Sigmoid colon (tissue), 7 donors: Measurements from ENCODE around the gene SEC24D. TPM values are rescaled to one million over a fixed set of nuclear protein-coding genes. Genes with fewer than 3 reads are reported as not detected.
A peak's percentile ranks its signal among the peaks of the same experiment; 100 is the strongest.

Source experiments
- DNase-seq: peaks from one replicate; pipeline ENCODE4 v3.0.0-alpha.2; 2019
- H3K27ac ChIP-seq, 4 donors: fragments of 200-600 bp; sonication (generic); one replicate each; pipeline ENCODE4 v1.5.1; 2016 to 2019; ENCODE audit warnings: mild to moderate bottlenecking in 1 of 4
- H3K27me3 ChIP-seq, 3 donors: fragments of 200-600 bp; sonication (generic); one replicate each; pipeline ENCODE4 v1.5.1; 2019; ENCODE audit warnings: mild to moderate bottlenecking in 1 of 3
- H3K36me3 ChIP-seq, 4 donors: fragments of 200-600 bp; sonication (generic); one replicate each; pipeline ENCODE4 v1.5.1; 2016 to 2019
- H3K4me1 ChIP-seq, 4 donors: fragments of 200-600 bp; sonication (generic); one replicate each; pipeline ENCODE4 v1.5.1; 2017 to 2019
- H3K4me3 ChIP-seq, 4 donors: fragments of 200-600 bp; sonication (generic); one replicate each; pipeline ENCODE4 v1.5.1; 2017 to 2019; ENCODE audit warnings: mild to moderate bottlenecking in 2 of 4, moderate library complexity in 1 of 4
- H3K9me3 ChIP-seq, 4 donors: fragments of 200-600 bp in 3 of 4; sonication (generic) in 3 of 4; one replicate each; pipeline versions ENCODE4 v1.5.1 to v1.6.1; 2013 to 2019
- EP300 ChIP-seq, 4 donors: sonication (generic); formaldehyde crosslinking; IDR thresholded peaks; one replicate each; pipeline ENCODE4 v1.6.1; 2017; ENCODE audit warnings: antibody characterized with exemption in 4 of 4
- POLR2A ChIP-seq, 2 donors: fragments of 450-650 bp; IDR thresholded peaks; one replicate each; pipeline ENCODE4 v1.6.1; 2016; ENCODE audit warnings: antibody characterized with exemption in 2 of 2, mild to moderate bottlenecking in 2 of 2, moderate library complexity in 2 of 2
- POLR2AphosphoS5 ChIP-seq, 4 donors: sonication (generic); formaldehyde crosslinking; IDR thresholded peaks; one replicate each; pipeline ENCODE4 v1.6.1; 2017; ENCODE audit warnings: antibody characterized with exemption in 4 of 4
- WGBS, 2 donors: extraction: QIAGEN DNeasy Blood & Tissue Kit; methylation state at CpG; one replicate each; pipeline ENCODE4 v1.1.7; 2013; 5-methylcytosine and 5-hydroxymethylcytosine counted together
- intact Hi-C: fragments of 100-400 bp; cut with DNase I; formaldehyde crosslinking; loops from one replicate; pipeline ENCODE4 v1.15.1; 2023
- polyA plus RNA-seq, 3 donors: library from polyadenylated mRNA; stranded (reverse); fragments of 200-250 nt; gene quantifications; one replicate each; pipeline ENCODE4 v1.2.3, GENCODE V29; 2013
- total RNA-seq, 4 donors: library from RNA; depleted of rRNA; stranded (reverse); fragments of >200 nt; gene quantifications; one replicate each; pipeline ENCODE4 v1.1.0, GENCODE V29; 2016
- TF ChIP-seq, protein P1 (sequence below), 4 experiments: fragments of 450-650 bp in 3 of 4; fragments of 200-600 bp in 1 of 4; IDR thresholded peaks; one replicate each; pipeline ENCODE4 v1.5.1; 2016 to 2019; ENCODE audit warnings: antibody characterized with exemption in 4 of 4, mild to moderate bottlenecking in 3 of 4, moderate library complexity in 2 of 4
- donor health status: healthy with polysubstance abuse.
- donor health status: Bipolar disorder and iron deficiency.
- donor health status: healthy.

Gene SEC24D
- total and polyA plus RNA-seq, 7 donors: 18.6 to 42.4 (median 27.6) TPM

- Histone ChIP-seq H3K4me1 (peaks cover 0 to 18% (median 16%) of the 10 kb centered on the region in 4 donors), H3K4me3 (no peak overlapping the region), H3K9me3 (no peaks in the 10 kb centered on the region), H3K27me3 (no peaks in the 10 kb centered on the region), H3K27ac (no peak overlapping the region), H3K36me3 (peaks cover 0 to 7% (median 3%) of the 10 kb centered on the region in 4 donors)
- WGBS, 2 donors: 13 to 24% methylated on average over 2 of the region's 2 CpGs
- no peak for DNase-seq
- TF ChIP-seq POLR2A (IDR thresholded peaks at IDR 0.05) (no peak), POLR2AphosphoS5 (IDR thresholded peaks at IDR 0.05) (no peak), EP300 (IDR thresholded peaks at IDR 0.05) (no peak)
- TF ChIP-seq, protein P1, sequence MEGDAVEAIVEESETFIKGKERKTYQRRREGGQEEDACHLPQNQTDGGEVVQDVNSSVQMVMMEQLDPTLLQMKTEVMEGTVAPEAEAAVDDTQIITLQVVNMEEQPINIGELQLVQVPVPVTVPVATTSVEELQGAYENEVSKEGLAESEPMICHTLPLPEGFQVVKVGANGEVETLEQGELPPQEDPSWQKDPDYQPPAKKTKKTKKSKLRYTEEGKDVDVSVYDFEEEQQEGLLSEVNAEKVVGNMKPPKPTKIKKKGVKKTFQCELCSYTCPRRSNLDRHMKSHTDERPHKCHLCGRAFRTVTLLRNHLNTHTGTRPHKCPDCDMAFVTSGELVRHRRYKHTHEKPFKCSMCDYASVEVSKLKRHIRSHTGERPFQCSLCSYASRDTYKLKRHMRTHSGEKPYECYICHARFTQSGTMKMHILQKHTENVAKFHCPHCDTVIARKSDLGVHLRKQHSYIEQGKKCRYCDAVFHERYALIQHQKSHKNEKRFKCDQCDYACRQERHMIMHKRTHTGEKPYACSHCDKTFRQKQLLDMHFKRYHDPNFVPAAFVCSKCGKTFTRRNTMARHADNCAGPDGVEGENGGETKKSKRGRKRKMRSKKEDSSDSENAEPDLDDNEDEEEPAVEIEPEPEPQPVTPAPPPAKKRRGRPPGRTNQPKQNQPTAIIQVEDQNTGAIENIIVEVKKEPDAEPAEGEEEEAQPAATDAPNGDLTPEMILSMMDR (IDR thresholded peaks at IDR 0.05): no peak
- intact Hi-C loops: no loop called here
Observed at GRCh38 chr4:118683513-118683912, 152.4 kb downstream of the SEC24D start.

DNA sequence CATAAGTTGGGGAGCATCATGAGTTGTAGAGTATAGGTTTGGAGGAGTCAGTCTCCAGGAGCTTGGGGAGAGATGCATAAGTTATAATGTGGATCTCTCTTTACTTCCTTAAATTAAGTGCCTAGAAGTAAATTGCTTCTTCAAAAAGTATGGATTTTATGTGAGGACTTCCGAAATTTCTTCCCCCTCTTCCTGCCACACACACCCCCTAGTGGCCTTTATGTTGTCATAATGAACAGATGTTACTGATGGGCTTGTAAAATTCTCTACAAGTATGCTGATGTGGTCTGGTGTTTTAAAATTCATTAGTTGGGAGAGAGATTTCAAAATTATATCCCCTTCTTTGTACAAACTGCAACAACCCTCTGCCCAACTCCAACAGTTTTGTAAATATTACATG is 153.0 kb downstream of the SEC24D start:
- TF ChIP-seq EP300 (IDR thresholded peaks at IDR 0.05): no peak
- TF ChIP-seq, protein P1 (IDR thresholded peaks at IDR 0.05): peak in 1 of 4 experiments; percentile 12
- DNase-seq: no peak
- Histone ChIP-seq H3K27me3 (no peaks in the 10 kb centered on the region), H3K4me1 (peaks cover 0 to 18% (median 16%) of the 10 kb centered on the region in 4 donors), H3K4me3 (no peak overlapping the region), H3K36me3 (peaks cover 0 to 1% (median 0%) of the 10 kb centered on the region in 4 donors), H3K27ac (no peak overlapping the region), H3K9me3 (no peaks in the 10 kb centered on the region)
- intact Hi-C loops: no loop called here
- 36 to 53% methylated on average over 1 of the region's 1 CpG for WGBS, 2 donors

GRCh38 chr4:118680808-118681207 is 155.1 kb downstream of the SEC24D start:
- 75 to 82% methylated on average over 1 of the region's 1 CpG for WGBS, 2 donors
- intact Hi-C loops: no loop called here

DNA sequence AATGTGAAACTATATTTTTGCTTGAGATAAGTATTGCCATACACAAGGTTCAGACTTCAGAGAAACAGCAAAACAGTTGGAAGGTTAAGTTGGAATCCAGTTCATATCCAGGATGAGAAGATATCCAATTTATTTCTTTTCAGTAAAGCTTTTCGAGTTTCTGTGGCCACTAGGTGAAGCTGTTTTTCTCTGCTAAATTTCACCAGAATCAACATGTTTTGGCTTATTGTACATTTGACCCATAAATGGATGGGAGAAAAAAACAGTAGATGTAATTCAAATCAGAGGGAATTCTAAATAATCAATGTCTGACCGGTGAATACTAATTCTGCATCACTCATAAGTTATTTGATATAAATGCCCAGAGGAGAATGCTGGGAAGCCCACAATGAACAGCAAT is 159.8 kb downstream of the SEC24D start:
- Histone ChIP-seq H3K9me3 (no peaks in the 10 kb centered on the region), H3K27me3 (no peaks in the 10 kb centered on the region), H3K4me3 (no peak overlapping the region), H3K27ac (no peak overlapping the region), H3K4me1 (no peaks in the 10 kb centered on the region), H3K36me3 (no peaks in the 10 kb centered on the region)
- no peak for DNase-seq
- no peak for TF ChIP-seq POLR2A (IDR thresholded peaks at IDR 0.05)
- TF ChIP-seq POLR2AphosphoS5 (IDR thresholded peaks at IDR 0.05): no peak
- TF ChIP-seq, protein P1 (IDR thresholded peaks at IDR 0.05): no peak
- TF ChIP-seq EP300 (IDR thresholded peaks at IDR 0.05): no peak
- 83 to 88% methylated on average over 2 of the region's 2 CpGs for WGBS, 2 donors
- intact Hi-C loops: no loop called here

More at GRCh38 chr4:118680808-118681207, 155.1 kb downstream of the SEC24D start:
- Histone ChIP-seq H3K27ac (no peak overlapping the region), H3K27me3 (no peaks in the 10 kb centered on the region), H3K4me3 (no peak overlapping the region), H3K9me3 (no peaks in the 10 kb centered on the region), H3K36me3 (no peaks in the 10 kb centered on the region), H3K4me1 (no peaks in the 10 kb centered on the region)
- no peak for DNase-seq
- TF ChIP-seq EP300 (IDR thresholded peaks at IDR 0.05) (no peak), POLR2A (IDR thresholded peaks at IDR 0.05) (no peak), POLR2AphosphoS5 (IDR thresholded peaks at IDR 0.05) (no peak)
- TF ChIP-seq, protein P1 (IDR thresholded peaks at IDR 0.05): no peak

Other genes with a start within 250 kb of the SEC24D start
- 10 to 100 TPM; 13.8 to 54.6 (median 33.2) TPM for gene METTL14, start 150.7 kb downstream of the SEC24D start, total RNA-seq
- 10 to 100 TPM in 1 of 3 donors, 1 to 10 TPM in 2; 6.2 to 13.8 (median 9.4) TPM for gene METTL14, start 150.7 kb downstream of the SEC24D start, polyA plus RNA-seq
- 1,000 to 10,000 TPM in 3 of 4 donors, 100 to 1,000 TPM in 1; 611 to 1,591 (median 1,204) TPM for gene SYNPO2, start 52.7 kb upstream of the SEC24D start, total RNA-seq
- 10 to 100 TPM in 1 of 3 donors, 1 to 10 TPM in 2; 2.1 to 34.6 (median 9.0) TPM for gene SYNPO2, start 52.7 kb upstream of the SEC24D start, polyA plus RNA-seq